Thoracic aorta (tissue), 2 donors: ENCODE data around the gene KDM4E. TPM values are rescaled to one million over a fixed set of nuclear protein-coding genes. Genes with fewer than 3 reads are reported as not detected.

Experiments used
- ATAC-seq: fragments of 150-250 bp; one replicate; pipeline ENCODE4 v1.8.0; 2017; ENCODE audit warnings: low read depth; ENCODE audit not compliant: insufficient number of reproducible peaks, low FRiP score
- DNase-seq: peaks from one replicate; pipeline ENCODE4 v3.0.0-alpha.2; 2020; ENCODE audit warnings: low spot score
- H3K27ac ChIP-seq, 2 donors: fragments of 200-600 bp; sonication (generic); 1 replicate in 1 of 2; 2 replicates in 1 of 2; pipeline ENCODE4 v1.5.1; 2016; ENCODE audit warnings: mild to moderate bottlenecking in 2 of 2, moderate library complexity in 2 of 2
- H3K27me3 ChIP-seq: fragments of 200-600 bp; sonication (generic); replicated peaks from 2 replicates; pipeline ENCODE4 v1.6.0; 2016; ENCODE audit warnings: mild to moderate bottlenecking; ENCODE audit not compliant: insufficient read depth
- H3K36me3 ChIP-seq: fragments of 200-600 bp; sonication (generic); one replicate; pipeline ENCODE4 v1.5.1; 2016
- H3K4me1 ChIP-seq, 2 donors: fragments of 200-600 bp; sonication (generic); 1 replicate in 1 of 2; 2 replicates in 1 of 2; pipeline versions ENCODE4 v1.5.1 to v1.6.0; 2016; ENCODE audit warnings: low read depth in 2 of 2, mild to moderate bottlenecking in 1 of 2; ENCODE audit not compliant: control insufficient read depth in 1 of 2
- H3K4me3 ChIP-seq: fragments of 200-600 bp; sonication (generic); 2 replicates; pipeline ENCODE4 v1.5.1; 2016; ENCODE audit warnings: mild to moderate bottlenecking
- H3K9me3 ChIP-seq: fragments of 200-600 bp; sonication (generic); 2 replicates; pipeline ENCODE4 v1.5.1; 2016
- total RNA-seq, 2 donors: library from RNA; depleted of rRNA; stranded (reverse); fragments of >200 nt; gene quantifications; one replicate each; pipeline versions ENCODE4 v1.1.0 to v1.2.3, GENCODE V29; 2016
- TF ChIP-seq, protein P1 (sequence below): fragments of 200-600 bp; sonication (generic); IDR thresholded peaks from one replicate; pipeline ENCODE4 v1.5.1; 2019; ENCODE audit warnings: antibody characterized with exemption

Gene KDM4E
- total RNA-seq: not detected

DNA sequence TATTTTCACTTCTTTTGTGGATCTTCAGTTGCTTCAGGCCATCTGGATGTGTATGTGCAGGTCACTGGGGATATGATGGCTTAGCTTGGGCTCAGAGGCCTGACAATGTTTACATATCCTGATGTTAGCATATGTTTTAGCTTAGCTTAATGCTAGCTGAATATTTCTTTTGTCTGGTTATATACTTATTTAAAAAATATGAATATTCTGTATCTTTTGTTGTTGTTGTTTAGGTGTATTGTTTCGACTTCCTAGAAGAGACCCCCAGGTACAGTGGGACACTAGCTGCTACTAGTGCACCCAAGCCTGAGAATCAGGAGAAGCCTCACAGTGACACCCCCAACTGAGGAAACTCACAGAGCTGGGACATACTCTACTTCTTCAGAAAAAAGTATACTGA lies at the start of gene KDM4E:
Gene KDM4E, plus strand, starts transcription at position 301 of the 400 bp plus-strand sequence. CDS start 300 bp downstream, outside the sequence.
- no peaks in the 10 kb centered on the region for H3K27me3 ChIP-seq
- no peak within 1 kb of the TSS for H3K27ac ChIP-seq
- no peaks in the 10 kb centered on the region for H3K36me3 ChIP-seq
- no peak for ATAC-seq
- H3K4me3 ChIP-seq: no peak within 1 kb of the TSS
- DNase-seq: no peak
- no peaks in the 10 kb centered on the region for H3K4me1 ChIP-seq
- TF ChIP-seq, protein P1, sequence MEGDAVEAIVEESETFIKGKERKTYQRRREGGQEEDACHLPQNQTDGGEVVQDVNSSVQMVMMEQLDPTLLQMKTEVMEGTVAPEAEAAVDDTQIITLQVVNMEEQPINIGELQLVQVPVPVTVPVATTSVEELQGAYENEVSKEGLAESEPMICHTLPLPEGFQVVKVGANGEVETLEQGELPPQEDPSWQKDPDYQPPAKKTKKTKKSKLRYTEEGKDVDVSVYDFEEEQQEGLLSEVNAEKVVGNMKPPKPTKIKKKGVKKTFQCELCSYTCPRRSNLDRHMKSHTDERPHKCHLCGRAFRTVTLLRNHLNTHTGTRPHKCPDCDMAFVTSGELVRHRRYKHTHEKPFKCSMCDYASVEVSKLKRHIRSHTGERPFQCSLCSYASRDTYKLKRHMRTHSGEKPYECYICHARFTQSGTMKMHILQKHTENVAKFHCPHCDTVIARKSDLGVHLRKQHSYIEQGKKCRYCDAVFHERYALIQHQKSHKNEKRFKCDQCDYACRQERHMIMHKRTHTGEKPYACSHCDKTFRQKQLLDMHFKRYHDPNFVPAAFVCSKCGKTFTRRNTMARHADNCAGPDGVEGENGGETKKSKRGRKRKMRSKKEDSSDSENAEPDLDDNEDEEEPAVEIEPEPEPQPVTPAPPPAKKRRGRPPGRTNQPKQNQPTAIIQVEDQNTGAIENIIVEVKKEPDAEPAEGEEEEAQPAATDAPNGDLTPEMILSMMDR: no peak
- H3K9me3 ChIP-seq: no peaks in the 10 kb centered on the region

DNA sequence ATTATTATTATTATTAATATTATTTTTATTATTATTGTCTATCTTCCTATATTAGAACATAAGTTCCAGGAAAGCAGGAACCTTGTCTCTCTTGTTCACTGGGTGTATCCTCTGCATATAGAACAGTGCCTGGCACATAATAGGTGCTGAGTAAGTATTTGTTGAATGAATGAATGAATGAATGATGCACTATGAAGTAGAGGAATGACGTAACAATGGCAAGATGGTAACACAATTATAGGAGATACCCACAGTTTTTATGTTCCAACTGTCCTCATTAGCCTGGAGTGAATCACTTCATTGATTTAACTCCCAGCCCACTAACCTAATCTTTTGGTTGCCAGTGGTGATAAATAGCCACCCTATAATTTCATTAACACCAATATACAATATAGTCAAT lies 49.5 kb upstream of the KDM4E start:
- Histone ChIP-seq H3K27ac (no peak overlapping the region), H3K36me3 (peaks cover 4% of the 10 kb centered on the region), H3K27me3 (no peaks in the 10 kb centered on the region), H3K9me3 (no peaks in the 10 kb centered on the region), H3K4me3 (no peak overlapping the region), H3K4me1 (peaks cover 9 to 11% of the 10 kb centered on the region in 2 donors)
- no peak for ATAC-seq
- no peak for DNase-seq
- TF ChIP-seq, protein P1: no peak

DNA sequence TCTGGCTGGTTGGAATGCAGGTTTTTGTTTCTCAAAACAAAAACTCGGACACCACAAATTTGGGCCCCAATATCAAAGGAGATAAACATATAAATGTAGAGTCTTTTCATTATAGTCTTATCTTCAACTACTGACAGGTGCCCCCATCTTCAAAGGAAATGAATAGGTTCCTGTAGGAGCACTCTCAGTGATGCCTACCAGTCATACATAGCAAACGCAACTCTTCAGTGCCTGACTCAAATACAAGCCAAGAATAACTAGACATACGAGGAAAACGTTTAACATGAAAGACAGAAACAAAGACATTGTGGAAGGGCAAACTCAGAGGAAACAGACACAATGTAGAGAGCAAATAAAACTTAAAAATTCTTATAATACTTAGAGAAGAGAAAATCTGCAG lies 37.7 kb upstream of the KDM4E start:
- H3K36me3 ChIP-seq: no peaks in the 10 kb centered on the region
- ATAC-seq: no peak
- no peaks in the 10 kb centered on the region for H3K9me3 ChIP-seq
- no peak overlapping the region for H3K27ac ChIP-seq
- no peaks in the 10 kb centered on the region for H3K4me1 ChIP-seq
- no peaks in the 10 kb centered on the region for H3K27me3 ChIP-seq
- no peak for DNase-seq
- TF ChIP-seq, protein P1: no peak
- H3K4me3 ChIP-seq: no peak overlapping the region

DNA sequence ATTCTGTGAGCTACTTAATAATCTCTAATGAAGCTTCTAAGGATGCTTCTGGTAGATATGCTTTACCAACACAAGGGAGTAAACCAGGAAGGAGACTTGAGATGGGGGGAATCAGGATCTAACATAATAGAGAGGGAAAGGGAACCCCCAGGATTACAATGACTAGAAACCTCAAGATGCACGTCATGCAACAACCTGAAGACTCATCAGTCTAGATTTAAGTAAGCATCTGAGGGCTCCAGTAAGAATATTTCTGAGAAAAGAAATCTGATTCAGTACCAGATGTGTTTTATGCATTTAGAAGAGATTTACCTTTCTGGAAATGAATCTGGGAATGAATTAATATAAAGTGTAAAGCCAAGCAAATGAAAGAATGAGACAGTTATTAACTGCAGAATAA lies 36.3 kb upstream of the KDM4E start:
- Histone ChIP-seq H3K27ac (no peak overlapping the region), H3K36me3 (no peaks in the 10 kb centered on the region), H3K4me3 (no peak overlapping the region), H3K9me3 (no peaks in the 10 kb centered on the region), H3K27me3 (no peaks in the 10 kb centered on the region), H3K4me1 (no peaks in the 10 kb centered on the region)
- TF ChIP-seq, protein P1: no peak
- ATAC-seq: no peak
- no peak for DNase-seq

DNA sequence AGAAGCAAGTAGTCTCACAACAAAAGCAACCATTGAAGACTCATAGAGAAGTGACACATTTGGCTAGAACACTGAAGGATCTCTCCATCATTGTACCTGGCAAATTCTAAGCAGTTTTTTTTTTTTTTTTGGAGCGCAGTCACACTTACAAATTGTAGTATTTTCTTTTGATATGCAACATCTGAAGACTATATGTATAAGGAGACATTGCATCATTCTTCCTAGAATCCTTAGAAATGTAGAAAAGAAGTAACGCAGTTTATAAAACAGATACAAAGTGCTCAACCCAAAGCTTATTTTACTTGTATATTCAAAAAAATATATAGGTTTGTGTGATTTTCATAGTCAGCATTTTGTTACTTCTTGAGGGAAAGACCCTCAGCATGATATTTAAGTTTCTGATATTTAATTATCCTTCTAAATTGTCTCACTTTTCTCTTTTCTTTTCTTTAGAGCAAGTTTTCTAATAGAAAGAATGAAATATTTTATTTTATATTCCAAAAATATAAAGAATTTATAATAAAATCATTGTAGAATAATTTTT lies 31.6 kb upstream of the KDM4E start:
- ATAC-seq: no peak
- no peaks in the 10 kb centered on the region for H3K27me3 ChIP-seq
- no peak for DNase-seq
- no peak overlapping the region for H3K27ac ChIP-seq
- TF ChIP-seq, protein P1: no peak
- H3K9me3 ChIP-seq: no peaks in the 10 kb centered on the region
- no peaks in the 10 kb centered on the region for H3K4me1 ChIP-seq
- no peaks in the 10 kb centered on the region for H3K36me3 ChIP-seq
- H3K4me3 ChIP-seq: no peak overlapping the region
